ENCODE data around the gene BBX. TPM values are rescaled to one million over a fixed set of nuclear protein-coding genes. Genes with fewer than 3 reads are reported as not detected.

BBX gene
- total RNA-seq, 1 experiment from 2014 or later: 45.0 TPM

DNA sequence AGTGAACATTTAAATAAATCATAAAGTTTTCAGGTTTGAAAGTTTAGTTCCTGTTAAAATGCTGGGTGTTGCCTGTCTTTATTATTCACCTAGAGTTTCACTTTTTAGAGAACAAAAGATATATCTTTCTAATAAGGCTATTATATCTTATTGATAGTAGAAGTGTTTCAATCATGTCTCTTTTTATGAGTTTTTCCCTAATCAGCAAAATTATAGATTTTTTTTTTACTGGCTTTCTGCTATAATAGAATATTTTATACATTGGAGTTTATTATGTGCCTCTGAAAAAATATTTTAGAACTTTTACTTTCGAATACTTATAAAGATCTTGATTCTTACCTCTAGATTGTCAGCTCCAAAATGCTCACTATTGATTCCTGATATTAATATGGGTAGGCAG lies 131.5 kb downstream of the BBX start:
- DNase-seq (ENCODE audit: low spot score) (no peak), ATAC-seq (no peak)
- Mint-ChIP-seq H3K36me3 (peaks cover 18% of the 10 kb centered on the region), H3K4me1 (peaks cover 4% of the 10 kb centered on the region; the same call in 1 of the 2 replicates), H3K9me3 (peaks cover 5% of the 10 kb centered on the region), H3K27me3 (ENCODE audit: low read depth) (no peaks in the 10 kb centered on the region), H3K4me3 (no peak overlapping the region), H3K27ac (no peak overlapping the region)
- POLR2A ChIA-PET: no interaction called here
- CTCF ChIA-PET: no interaction called here
- TF ChIP-seq ZNF219 (CRISPR knock-in tag; IDR thresholded peaks at IDR 0.05; ENCODE audit: borderline replicate concordance) (no peak), MYBL2 (CRISPR knock-in tag; IDR thresholded peaks at IDR 0.05) (no peak)
- TF ChIP-seq, protein P1, sequence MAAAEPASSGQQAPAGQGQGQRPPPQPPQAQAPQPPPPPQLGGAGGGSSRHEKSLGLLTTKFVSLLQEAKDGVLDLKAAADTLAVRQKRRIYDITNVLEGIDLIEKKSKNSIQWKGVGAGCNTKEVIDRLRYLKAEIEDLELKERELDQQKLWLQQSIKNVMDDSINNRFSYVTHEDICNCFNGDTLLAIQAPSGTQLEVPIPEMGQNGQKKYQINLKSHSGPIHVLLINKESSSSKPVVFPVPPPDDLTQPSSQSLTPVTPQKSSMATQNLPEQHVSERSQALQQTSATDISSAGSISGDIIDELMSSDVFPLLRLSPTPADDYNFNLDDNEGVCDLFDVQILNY (CRISPR knock-in tag; IDR thresholded peaks at IDR 0.05): no peak
- TF ChIP-seq, protein P2, sequence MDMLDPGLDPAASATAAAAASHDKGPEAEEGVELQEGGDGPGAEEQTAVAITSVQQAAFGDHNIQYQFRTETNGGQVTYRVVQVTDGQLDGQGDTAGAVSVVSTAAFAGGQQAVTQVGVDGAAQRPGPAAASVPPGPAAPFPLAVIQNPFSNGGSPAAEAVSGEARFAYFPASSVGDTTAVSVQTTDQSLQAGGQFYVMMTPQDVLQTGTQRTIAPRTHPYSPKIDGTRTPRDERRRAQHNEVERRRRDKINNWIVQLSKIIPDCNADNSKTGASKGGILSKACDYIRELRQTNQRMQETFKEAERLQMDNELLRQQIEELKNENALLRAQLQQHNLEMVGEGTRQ (CRISPR knock-in tag; IDR thresholded peaks at IDR 0.05): no peak
- TF ChIP-seq, protein P3, sequence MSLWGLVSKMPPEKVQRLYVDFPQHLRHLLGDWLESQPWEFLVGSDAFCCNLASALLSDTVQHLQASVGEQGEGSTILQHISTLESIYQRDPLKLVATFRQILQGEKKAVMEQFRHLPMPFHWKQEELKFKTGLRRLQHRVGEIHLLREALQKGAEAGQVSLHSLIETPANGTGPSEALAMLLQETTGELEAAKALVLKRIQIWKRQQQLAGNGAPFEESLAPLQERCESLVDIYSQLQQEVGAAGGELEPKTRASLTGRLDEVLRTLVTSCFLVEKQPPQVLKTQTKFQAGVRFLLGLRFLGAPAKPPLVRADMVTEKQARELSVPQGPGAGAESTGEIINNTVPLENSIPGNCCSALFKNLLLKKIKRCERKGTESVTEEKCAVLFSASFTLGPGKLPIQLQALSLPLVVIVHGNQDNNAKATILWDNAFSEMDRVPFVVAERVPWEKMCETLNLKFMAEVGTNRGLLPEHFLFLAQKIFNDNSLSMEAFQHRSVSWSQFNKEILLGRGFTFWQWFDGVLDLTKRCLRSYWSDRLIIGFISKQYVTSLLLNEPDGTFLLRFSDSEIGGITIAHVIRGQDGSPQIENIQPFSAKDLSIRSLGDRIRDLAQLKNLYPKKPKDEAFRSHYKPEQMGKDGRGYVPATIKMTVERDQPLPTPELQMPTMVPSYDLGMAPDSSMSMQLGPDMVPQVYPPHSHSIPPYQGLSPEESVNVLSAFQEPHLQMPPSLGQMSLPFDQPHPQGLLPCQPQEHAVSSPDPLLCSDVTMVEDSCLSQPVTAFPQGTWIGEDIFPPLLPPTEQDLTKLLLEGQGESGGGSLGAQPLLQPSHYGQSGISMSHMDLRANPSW (CRISPR knock-in tag; conservative IDR thresholded peaks at IDR 0.05; ENCODE audit: low read depth): no peak

DNA sequence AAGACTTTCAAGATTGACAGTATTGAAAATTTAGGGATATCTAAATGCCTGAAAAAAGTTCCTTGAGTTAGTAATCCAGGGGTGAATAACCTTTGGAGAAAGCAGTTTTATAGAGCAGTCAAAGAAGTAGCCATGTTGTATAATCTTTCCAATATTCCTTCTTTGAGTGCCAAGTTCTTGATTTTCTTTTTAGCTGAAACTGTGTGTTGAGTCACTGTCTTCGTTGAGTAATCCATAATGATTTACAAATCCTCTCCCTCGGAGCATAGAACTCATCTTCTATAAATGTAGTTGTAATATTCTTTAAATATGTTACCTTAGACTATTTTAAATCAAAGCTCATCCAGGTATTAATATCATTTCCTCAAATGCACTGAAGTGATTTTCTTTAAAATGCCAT lies 135.2 kb downstream of the BBX start:
- TF ChIP-seq GRHL2 (CRISPR knock-in tag; IDR thresholded peaks at IDR 0.05; ENCODE audit: insufficient replicate concordance, severe bottlenecking): no peak
- TF ChIP-seq, protein P4, sequence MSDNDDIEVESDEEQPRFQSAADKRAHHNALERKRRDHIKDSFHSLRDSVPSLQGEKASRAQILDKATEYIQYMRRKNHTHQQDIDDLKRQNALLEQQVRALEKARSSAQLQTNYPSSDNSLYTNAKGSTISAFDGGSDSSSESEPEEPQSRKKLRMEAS (CRISPR knock-in tag; IDR thresholded peaks at IDR 0.05): no peak
- TF ChIP-seq ETV6 (CRISPR knock-in tag; IDR thresholded peaks at IDR 0.05): no peak
- TF ChIP-seq ZBTB21 (CRISPR knock-in tag; IDR thresholded peaks at IDR 0.05; ENCODE audit: borderline replicate concordance): no peak
- TF ChIP-seq, protein P5, sequence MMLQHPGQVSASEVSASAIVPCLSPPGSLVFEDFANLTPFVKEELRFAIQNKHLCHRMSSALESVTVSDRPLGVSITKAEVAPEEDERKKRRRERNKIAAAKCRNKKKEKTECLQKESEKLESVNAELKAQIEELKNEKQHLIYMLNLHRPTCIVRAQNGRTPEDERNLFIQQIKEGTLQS (CRISPR knock-in tag; conservative IDR thresholded peaks at IDR 0.05): no peak
- no peak for TF ChIP-seq SP1 (CRISPR knock-in tag; conservative IDR thresholded peaks at IDR 0.05)
- TF ChIP-seq CREM (CRISPR knock-in tag; IDR thresholded peaks at IDR 0.05): no peak
- no peak for TF ChIP-seq SMAD4 (CRISPR knock-in tag; IDR thresholded peaks at IDR 0.05)
- no peak for TF ChIP-seq JUN (CRISPR knock-in tag; IDR thresholded peaks at IDR 0.05)
- TF ChIP-seq EMX1 (CRISPR knock-in tag; IDR thresholded peaks at IDR 0.05): no peak
- TF ChIP-seq, protein P6, sequence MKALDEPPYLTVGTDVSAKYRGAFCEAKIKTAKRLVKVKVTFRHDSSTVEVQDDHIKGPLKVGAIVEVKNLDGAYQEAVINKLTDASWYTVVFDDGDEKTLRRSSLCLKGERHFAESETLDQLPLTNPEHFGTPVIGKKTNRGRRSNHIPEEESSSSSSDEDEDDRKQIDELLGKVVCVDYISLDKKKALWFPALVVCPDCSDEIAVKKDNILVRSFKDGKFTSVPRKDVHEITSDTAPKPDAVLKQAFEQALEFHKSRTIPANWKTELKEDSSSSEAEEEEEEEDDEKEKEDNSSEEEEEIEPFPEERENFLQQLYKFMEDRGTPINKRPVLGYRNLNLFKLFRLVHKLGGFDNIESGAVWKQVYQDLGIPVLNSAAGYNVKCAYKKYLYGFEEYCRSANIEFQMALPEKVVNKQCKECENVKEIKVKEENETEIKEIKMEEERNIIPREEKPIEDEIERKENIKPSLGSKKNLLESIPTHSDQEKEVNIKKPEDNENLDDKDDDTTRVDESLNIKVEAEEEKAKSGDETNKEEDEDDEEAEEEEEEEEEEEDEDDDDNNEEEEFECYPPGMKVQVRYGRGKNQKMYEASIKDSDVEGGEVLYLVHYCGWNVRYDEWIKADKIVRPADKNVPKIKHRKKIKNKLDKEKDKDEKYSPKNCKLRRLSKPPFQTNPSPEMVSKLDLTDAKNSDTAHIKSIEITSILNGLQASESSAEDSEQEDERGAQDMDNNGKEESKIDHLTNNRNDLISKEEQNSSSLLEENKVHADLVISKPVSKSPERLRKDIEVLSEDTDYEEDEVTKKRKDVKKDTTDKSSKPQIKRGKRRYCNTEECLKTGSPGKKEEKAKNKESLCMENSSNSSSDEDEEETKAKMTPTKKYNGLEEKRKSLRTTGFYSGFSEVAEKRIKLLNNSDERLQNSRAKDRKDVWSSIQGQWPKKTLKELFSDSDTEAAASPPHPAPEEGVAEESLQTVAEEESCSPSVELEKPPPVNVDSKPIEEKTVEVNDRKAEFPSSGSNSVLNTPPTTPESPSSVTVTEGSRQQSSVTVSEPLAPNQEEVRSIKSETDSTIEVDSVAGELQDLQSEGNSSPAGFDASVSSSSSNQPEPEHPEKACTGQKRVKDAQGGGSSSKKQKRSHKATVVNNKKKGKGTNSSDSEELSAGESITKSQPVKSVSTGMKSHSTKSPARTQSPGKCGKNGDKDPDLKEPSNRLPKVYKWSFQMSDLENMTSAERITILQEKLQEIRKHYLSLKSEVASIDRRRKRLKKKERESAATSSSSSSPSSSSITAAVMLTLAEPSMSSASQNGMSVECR (CRISPR knock-in tag; IDR thresholded peaks at IDR 0.05; ENCODE audit: borderline replicate concordance): no peak
- TF ChIP-seq, protein P7, sequence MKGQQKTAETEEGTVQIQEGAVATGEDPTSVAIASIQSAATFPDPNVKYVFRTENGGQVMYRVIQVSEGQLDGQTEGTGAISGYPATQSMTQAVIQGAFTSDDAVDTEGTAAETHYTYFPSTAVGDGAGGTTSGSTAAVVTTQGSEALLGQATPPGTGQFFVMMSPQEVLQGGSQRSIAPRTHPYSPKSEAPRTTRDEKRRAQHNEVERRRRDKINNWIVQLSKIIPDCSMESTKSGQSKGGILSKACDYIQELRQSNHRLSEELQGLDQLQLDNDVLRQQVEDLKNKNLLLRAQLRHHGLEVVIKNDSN (CRISPR knock-in tag; IDR thresholded peaks at IDR 0.05): no peak
- no peak for TF ChIP-seq ZNF423 (CRISPR knock-in tag; IDR thresholded peaks at IDR 0.05)
- no peaks in the 10 kb centered on the region for H3K36me3 Mint-ChIP-seq
- H3K4me1 Mint-ChIP-seq: peaks cover 22% of the 10 kb centered on the region
- H3K4me3 Mint-ChIP-seq: no peak overlapping the region
- H3K27ac Mint-ChIP-seq: no peak overlapping the region
- DNase-seq (ENCODE audit: low spot score) (no peak), ATAC-seq (no peak)
- ChIA-PET CTCF (interaction anchor here (0.8 kb wide), 1 partner anchor 17 kb away, joined by 3 read pairs; no protein-coding TSS in a partner anchor), POLR2A (no interaction called here)
- H3K27me3 Mint-ChIP-seq (ENCODE audit: low read depth): no peaks in the 10 kb centered on the region
- no peaks in the 10 kb centered on the region for H3K9me3 Mint-ChIP-seq

Measured in WTC11 (cell line).